ENCODE measurements around the gene MSL3B.

The MSL3B gene

DNA sequence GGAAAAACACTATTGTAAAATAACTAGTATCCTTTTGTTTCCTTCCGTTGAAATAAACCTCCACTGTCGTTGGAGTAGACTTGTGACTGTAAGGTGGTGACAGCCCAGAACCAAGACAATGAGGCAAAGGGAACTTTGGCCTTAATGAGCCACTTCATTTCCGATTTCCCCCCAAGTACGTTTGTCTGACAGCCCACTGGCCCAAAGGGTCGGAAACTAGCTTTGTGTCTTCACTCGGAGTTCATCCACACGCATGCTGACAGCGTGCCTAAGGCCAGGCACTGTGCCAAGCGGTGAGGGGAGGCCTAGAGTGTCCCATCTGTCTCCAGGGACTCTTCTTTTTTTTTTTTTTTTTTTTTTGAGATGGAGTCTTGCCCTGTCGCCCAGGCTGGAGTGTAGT, 34.8 kb downstream of the MSL3B start:
- no peaks in the 10 kb centered on the region for H3K27me3 ChIP-seq
- H3K4me1 ChIP-seq, result no peaks in the 10 kb centered on the region
- intact Hi-C loops (cut with DNase I; ENCODE audit: low total_unique reads) (no loop called here), in situ Hi-C loops (cut with MboI; ENCODE audit: low sequenced_read_pairs in 4 of 4) (no loop called here)
- H3K9me3 ChIP-seq, result no peaks in the 10 kb centered on the region
- no peak for ATAC-seq
- H3K36me3 ChIP-seq, result no peaks in the 10 kb centered on the region
- no peak overlapping the region for H3K27ac ChIP-seq
- DNase-seq, result no peak
- TF ChIP-seq, protein P1, sequence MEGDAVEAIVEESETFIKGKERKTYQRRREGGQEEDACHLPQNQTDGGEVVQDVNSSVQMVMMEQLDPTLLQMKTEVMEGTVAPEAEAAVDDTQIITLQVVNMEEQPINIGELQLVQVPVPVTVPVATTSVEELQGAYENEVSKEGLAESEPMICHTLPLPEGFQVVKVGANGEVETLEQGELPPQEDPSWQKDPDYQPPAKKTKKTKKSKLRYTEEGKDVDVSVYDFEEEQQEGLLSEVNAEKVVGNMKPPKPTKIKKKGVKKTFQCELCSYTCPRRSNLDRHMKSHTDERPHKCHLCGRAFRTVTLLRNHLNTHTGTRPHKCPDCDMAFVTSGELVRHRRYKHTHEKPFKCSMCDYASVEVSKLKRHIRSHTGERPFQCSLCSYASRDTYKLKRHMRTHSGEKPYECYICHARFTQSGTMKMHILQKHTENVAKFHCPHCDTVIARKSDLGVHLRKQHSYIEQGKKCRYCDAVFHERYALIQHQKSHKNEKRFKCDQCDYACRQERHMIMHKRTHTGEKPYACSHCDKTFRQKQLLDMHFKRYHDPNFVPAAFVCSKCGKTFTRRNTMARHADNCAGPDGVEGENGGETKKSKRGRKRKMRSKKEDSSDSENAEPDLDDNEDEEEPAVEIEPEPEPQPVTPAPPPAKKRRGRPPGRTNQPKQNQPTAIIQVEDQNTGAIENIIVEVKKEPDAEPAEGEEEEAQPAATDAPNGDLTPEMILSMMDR (IDR thresholded peaks at IDR 0.05 in 4 of 5, conservative IDR thresholded peaks at IDR 0.05 in 1 of 5), result no peak
- TF ChIP-seq POLR2A (IDR thresholded peaks at IDR 0.05), result no peak
- H3K4me3 ChIP-seq, result no peak overlapping the region

DNA sequence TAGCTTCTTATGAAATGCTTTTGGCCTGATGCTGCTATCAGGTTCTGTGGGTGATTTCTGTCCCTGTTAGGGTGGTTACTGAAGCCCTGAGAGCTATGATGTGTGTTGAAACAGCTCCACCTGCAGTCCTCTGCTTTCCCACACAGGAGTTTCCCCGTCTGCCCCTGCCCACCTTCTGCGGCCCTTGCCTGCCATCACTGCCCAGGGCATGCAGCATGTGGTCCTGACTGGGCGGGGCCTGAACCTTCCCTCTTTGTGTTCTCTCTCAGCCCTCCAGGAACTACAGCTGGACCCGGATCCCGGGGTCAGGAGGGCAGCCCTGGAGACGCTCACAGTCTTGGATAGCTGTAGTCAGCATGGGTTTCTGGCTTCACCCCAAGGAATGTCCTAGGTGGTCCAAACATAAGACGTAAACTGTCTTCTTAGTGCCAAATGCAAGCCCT, 35.3 kb downstream of the MSL3B start:
- TF ChIP-seq, protein P1 (IDR thresholded peaks at IDR 0.05 in 4 of 5, conservative IDR thresholded peaks at IDR 0.05 in 1 of 5), result no peak
- no peak for TF ChIP-seq POLR2A (IDR thresholded peaks at IDR 0.05)
- DNase-seq (no peak), ATAC-seq (no peak)

DNA sequence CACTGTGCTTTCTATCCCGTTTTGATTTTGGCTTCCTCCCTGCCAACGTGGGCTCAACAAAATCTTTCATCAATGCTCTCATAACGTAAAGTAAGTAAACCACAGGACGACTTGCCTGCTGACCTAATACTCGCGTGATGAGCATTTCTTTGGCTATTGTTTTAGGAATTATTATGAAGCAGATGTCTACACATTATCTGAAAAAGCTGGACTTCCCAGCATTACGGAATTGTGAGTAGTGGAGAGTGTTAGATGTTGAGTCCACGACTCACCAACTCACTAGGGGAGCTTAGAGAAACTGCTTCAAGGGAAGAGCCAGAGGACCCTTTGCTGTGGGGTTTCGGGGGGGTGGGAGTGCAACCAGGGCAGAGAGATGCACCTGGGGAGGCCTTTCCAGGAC, 35.8 kb downstream of the MSL3B start:
- ATAC-seq, result no peak

More for the DNA sequence above, 35.3 kb downstream of the MSL3B start:
- no peak overlapping the region for H3K27ac ChIP-seq
- H3K27me3 ChIP-seq, result no peaks in the 10 kb centered on the region
- H3K9me3 ChIP-seq, result no peaks in the 10 kb centered on the region
- H3K4me1 ChIP-seq, result no peaks in the 10 kb centered on the region
- no peaks in the 10 kb centered on the region for H3K36me3 ChIP-seq
- in situ Hi-C loops (cut with MboI; ENCODE audit: low sequenced_read_pairs in 4 of 4) (no loop called here), intact Hi-C loops (cut with DNase I; ENCODE audit: low total_unique reads) (no loop called here)
- H3K4me3 ChIP-seq, result no peak overlapping the region

DNA sequence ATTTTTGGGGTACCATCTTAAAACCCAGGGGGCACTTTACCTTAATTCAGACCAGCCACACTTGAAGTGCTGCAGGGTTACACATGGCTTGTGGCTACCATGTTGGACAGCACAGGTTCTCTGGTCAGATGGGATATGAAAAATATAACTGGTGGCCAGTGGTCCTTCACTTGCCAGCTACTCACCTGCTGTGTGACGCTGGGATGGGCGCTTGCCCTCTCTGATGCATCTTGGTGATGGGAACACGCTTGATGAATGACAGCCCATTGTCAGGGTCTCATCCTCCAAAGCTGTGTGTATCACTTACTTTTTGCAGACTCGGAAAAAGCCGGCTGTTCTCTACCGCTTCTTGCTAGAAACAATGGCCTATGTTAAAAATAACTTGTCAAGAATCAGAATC, 36.3 kb downstream of the MSL3B start:
- TF ChIP-seq, protein P1 (IDR thresholded peaks at IDR 0.05 in 4 of 5, conservative IDR thresholded peaks at IDR 0.05 in 1 of 5), result no peak
- no peak for TF ChIP-seq POLR2A (IDR thresholded peaks at IDR 0.05)
- DNase-seq, result no peak
- in situ Hi-C loops (cut with MboI; ENCODE audit: low sequenced_read_pairs in 4 of 4), result no loop called here
- H3K36me3 ChIP-seq, result no peaks in the 10 kb centered on the region
- intact Hi-C loops (cut with DNase I; ENCODE audit: low total_unique reads), result no loop called here
- no peaks in the 10 kb centered on the region for H3K4me1 ChIP-seq
- H3K27ac ChIP-seq, result no peak overlapping the region
- no peak overlapping the region for H3K4me3 ChIP-seq
- ATAC-seq, result no peak
- H3K9me3 ChIP-seq, result no peaks in the 10 kb centered on the region
- H3K27me3 ChIP-seq, result no peaks in the 10 kb centered on the region

More for the DNA sequence above, 35.8 kb downstream of the MSL3B start:
- Histone ChIP-seq H3K4me1 (no peaks in the 10 kb centered on the region), H3K27ac (no peak overlapping the region), H3K36me3 (no peaks in the 10 kb centered on the region), H3K9me3 (no peaks in the 10 kb centered on the region), H3K27me3 (no peaks in the 10 kb centered on the region), H3K4me3 (no peak overlapping the region)
- DNase-seq, result no peak
- TF ChIP-seq POLR2A (IDR thresholded peaks at IDR 0.05), result no peak
- TF ChIP-seq, protein P1 (IDR thresholded peaks at IDR 0.05 in 4 of 5, conservative IDR thresholded peaks at IDR 0.05 in 1 of 5), result no peak
- intact Hi-C loops (cut with DNase I; ENCODE audit: low total_unique reads) (no loop called here), in situ Hi-C loops (cut with MboI; ENCODE audit: low sequenced_read_pairs in 4 of 4) (no loop called here)

DNA sequence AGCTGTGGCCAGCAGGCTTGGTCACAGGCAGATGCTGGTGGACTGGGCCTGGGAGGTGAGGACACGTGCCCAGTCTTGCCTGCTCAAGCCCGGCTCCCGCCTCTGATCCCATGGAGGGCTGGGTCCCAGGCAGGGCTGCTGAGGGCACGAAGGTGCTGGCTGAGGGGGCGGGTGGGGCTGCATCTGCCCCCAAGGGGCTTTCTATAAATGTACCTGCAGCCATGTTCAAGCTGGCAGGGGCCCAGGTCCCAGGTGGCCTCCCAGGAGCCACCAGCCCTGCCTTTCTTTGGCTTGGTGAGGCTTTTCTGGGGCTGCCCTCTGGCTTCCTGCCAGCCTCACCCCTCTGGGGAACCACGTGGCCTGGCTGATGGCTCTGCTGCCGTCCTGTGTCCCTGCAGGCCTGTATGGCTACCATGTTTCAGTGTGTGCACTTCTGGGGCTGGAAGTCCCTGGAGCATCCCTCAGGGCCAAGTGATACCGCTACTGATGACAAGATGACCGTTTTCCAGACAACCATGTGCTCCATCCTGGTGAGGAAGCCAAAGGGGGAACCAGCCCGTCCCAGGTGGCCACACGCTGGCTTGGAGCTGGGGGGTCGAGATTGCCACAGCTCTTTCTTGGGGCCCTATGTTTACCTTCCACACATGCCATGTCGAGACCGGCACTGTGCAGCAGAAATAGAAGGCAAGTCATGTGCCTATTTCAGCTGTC, 37.0 kb downstream of the MSL3B start:
- ATAC-seq, result no peak
- H3K4me1 ChIP-seq, result no peaks in the 10 kb centered on the region
- intact Hi-C loops (cut with DNase I; ENCODE audit: low total_unique reads), result no loop called here
- no peaks in the 10 kb centered on the region for H3K36me3 ChIP-seq
- TF ChIP-seq POLR2A (IDR thresholded peaks at IDR 0.05), result no peak
- TF ChIP-seq, protein P1 (IDR thresholded peaks at IDR 0.05 in 4 of 5, conservative IDR thresholded peaks at IDR 0.05 in 1 of 5), result no peak
- no peak overlapping the region for H3K4me3 ChIP-seq
- in situ Hi-C loops (cut with MboI; ENCODE audit: low sequenced_read_pairs in 4 of 4), result no loop called here
- DNase-seq, result no peak
- H3K27ac ChIP-seq, result no peak overlapping the region
- no peaks in the 10 kb centered on the region for H3K9me3 ChIP-seq
- no peaks in the 10 kb centered on the region for H3K27me3 ChIP-seq
